Smooth muscle cell (in vitro differentiated cells): ENCODE measurements around the gene CLIP4. TPM values are rescaled to one million over a fixed set of nuclear protein-coding genes. Genes with fewer than 3 reads are reported as not detected.

Experiments
- polyA plus RNA-seq: library from polyadenylated mRNA; unstranded; fragments of >200 nt; fragmentation: Nextera tagmentation; extraction: Ambion mirVana; gene quantifications from 2 replicates; pipeline ENCODE4 v1.2.1, GENCODE V29; 2016
- total RNA-seq: library from RNA; depleted of rRNA; stranded (reverse); fragments of >200 nt; gene quantifications from 2 replicates; pipeline ENCODE4 v1.2.3, GENCODE V29; 2014

Gene CLIP4
- total and polyA plus RNA-seq, 2 experiments from 2014 or later: 5.7 to 18.9 TPM

Other genes with a start within 250 kb of the CLIP4 start
- gene TRMT61B, start 245.1 kb upstream of the CLIP4 start, total RNA-seq: 6.5 and 13.1 TPM in 2 replicates
- gene TRMT61B, start 245.1 kb upstream of the CLIP4 start, polyA plus RNA-seq: 8.5 and 9.7 TPM in 2 replicates
- gene WDR43, start 220.7 kb upstream of the CLIP4 start, total RNA-seq: 37.8 and 44.9 TPM in 2 replicates
- gene WDR43, start 220.7 kb upstream of the CLIP4 start, polyA plus RNA-seq: 12.5 and 27.5 TPM in 2 replicates
- 0.09 and 0.72 TPM in 2 replicates for gene TOGARAM2, start 134.1 kb upstream of the CLIP4 start, total RNA-seq
- gene TOGARAM2, start 134.1 kb upstream of the CLIP4 start, polyA plus RNA-seq: 1.1 and 1.9 TPM in 2 replicates
- not detected in 2 replicates for gene PCARE, start 40.9 kb upstream of the CLIP4 start, total RNA-seq
- gene PCARE, start 40.9 kb upstream of the CLIP4 start, polyA plus RNA-seq: not detected in 2 replicates